Measurements from ENCODE around the gene PLPP2.

The PLPP2 gene

DNA sequence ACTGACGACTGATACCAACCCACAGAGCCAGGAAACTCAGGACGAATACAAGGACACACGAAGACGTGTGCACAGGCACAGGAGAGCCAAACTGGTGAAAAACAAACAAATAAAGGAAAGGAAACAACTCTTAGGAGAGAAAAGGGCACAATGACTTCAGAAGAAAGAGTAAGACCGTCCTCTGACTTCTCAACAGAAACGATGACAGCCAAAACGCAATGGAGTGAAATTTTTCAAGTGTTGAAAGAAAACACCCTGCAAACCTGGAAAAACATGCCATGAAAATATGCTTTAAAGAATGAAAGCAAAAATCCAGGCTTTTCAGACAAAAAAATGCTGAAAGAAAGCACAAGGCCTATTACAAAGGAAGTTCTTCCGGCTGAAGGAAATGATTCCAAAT lies 24.6 kb upstream of the PLPP2 start:
- no peak for DNase-seq (ENCODE audit: low read depth in 2 of 2)

- no peak for DNase-seq (ENCODE audit: low read depth in 2 of 2)
These were observed 23.0 kb upstream of the PLPP2 start for GRCh38 chr19:313988-314815.

DNA sequence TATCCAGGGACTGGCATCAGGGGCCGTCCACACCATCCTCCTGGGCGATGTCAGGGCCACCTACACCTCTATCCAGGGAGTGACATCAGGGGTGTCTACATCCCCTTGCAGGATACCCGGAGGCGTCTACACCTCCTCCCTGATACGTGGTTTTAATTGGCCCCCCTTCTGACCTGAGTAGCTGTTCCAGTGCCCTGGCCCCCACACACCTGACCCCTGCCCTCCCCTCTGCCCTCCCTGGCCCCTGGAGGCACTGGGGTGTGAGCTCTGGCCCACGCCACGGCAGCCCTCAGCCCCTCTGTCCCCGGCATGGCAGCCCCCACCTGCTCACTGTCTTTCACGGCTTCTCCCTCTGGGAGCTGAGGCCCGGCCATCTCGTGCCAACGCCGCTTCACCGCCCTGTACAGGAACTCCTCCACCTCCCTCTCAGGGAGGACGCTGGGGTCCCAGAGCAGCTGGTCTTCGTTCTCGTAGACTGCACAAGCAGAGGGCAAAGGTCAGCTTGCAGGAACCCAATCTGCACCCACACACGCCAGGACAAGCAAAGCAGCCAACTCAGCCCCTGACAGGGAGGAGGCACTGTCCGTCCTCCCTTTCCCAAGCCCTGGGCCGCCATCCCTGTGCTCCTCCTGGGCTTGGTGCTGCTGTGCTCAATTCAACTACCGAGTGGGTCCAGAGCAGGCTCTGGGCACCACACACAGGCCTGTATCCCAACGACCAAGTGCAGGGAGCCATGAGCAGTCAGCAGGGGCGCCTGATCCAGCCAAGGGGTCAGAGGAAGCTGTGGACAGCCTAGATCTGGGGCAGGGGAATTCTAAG lies 22.2 kb upstream of the PLPP2 start:
- DNase-seq (ENCODE audit: low read depth in 2 of 2): no peak

- no peak for DNase-seq (ENCODE audit: low read depth in 2 of 2)
These were observed 20.6 kb upstream of the PLPP2 start for GRCh38 chr19:311813-312261.

GRCh38 chr19:310781-311496 lies 19.7 kb upstream of the PLPP2 start:
- DNase-seq (ENCODE audit: low read depth in 2 of 2): no peak

GRCh38 chr19:310141-310651 lies 19.0 kb upstream of the PLPP2 start:
- DNase-seq (ENCODE audit: low read depth in 2 of 2): no peak

- DNase-seq (ENCODE audit: low read depth in 2 of 2): no peak
These were observed 18.0 kb upstream of the PLPP2 start for GRCh38 chr19:309206-309565.

GRCh38 chr19:308471-309205 lies 17.4 kb upstream of the PLPP2 start:
- DNase-seq (ENCODE audit: low read depth in 2 of 2): no peak

- no peak for DNase-seq (ENCODE audit: low read depth in 2 of 2)
These were observed 16.7 kb upstream of the PLPP2 start for GRCh38 chr19:307793-308420.

DNA sequence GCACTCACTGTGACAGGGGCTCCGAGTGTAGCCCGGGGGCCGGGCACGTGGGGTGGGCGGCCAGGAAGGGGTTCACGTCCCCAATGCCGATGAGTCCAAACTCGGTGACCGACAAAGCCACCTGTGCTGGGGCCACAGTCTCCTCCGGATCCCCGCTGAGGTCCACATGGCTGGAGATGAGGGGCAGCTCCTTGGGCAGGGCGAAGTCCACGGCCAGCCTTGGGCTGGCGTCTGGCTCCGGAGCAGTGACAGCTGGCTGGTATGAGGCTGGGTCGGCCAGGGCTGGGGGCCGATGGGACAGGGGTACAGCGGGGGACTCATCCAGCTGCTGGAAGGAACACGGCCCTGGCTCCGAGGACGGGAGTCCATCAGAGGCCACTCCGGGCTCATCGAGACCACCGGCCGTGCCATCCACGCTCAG lies 15.9 kb upstream of the PLPP2 start:
- no peak for DNase-seq (ENCODE audit: low read depth in 2 of 2)

- DNase-seq (ENCODE audit: low read depth in 2 of 2): no peak
These were observed 15.1 kb upstream of the PLPP2 start for GRCh38 chr19:306151-306900.

DNA sequence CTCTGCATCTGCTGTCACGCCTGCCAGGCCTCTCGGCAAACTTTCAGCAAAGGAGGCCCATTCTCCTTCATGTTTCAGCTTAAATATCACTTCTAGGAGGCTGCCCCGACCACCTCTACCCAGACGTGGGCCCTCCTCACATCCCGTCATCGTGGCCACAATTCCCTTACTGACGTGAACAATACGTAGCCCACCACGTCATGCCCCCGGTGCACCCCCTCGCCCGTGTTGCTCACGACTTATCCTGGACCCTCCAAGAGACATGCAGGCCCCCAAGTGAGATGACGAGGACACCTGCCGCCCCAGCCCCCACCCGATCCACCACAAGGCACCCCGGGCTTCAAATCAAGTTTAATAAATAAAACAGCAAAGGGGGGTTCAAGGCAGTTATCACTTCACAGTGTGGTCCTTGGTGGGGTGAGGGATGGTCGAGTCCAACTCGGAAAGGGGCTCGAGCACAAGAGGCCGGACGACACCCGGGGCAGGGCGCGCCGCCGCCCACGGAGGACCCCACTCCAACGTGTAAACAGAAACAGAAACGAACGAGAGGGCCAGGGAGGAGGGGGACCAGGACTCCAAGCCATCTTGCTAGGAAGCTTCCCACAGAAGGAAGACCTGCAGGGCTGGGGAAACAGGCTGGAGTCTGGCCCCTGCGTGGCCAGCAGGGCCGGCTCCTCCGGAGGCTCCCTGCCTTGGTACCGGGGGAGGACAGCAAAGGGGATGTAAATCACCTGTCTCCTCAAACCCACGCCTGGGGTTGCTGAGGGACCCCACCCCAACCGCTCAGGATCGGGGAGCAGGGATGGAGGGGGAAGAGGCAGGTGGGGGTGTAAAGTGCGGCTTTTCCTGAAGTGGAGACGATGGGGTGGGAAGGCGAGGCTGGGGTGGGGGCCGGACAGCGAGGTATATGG lies 14.3 kb upstream of the PLPP2 start:
- no peak for DNase-seq (ENCODE audit: low read depth in 2 of 2)

GRCh38 chr19:296476-297225 lies 5.4 kb upstream of the PLPP2 start:
- DNase-seq (ENCODE audit: low read depth in 2 of 2): no peak

DNA sequence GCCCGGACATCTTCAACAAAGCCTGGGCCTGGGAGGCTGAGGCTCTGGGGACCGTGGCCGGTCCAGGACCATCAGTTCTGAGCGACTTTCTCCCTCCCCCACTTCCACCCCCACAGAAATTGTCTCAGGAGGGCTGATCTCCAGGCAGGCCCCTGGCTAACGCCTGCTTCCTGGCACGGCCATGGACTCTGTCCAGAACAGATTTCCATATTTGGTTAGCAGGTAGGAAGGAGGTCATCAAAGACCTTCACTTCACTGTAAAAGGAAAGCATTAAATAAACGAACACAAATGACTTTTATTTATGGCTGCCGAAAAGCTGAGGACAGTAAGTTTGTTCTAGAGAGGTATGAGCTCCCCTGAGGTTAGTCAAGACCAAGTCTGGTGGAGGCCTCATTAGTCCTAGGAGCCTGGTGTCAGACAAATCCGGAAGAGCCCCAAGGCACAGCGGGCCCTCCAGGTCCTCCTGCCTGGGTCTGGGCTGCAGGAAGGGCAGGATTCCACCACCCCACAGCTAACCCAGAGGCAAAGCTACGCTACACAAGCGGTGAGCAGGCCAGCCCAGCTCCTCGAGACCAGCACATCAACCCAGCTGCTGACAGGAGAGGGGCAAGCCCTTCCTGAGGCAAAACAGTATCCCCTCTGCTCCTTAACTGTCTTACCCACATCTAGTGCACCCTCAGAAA lies 4.6 kb upstream of the PLPP2 start:
- no peak for DNase-seq (ENCODE audit: low read depth in 2 of 2)

DNA sequence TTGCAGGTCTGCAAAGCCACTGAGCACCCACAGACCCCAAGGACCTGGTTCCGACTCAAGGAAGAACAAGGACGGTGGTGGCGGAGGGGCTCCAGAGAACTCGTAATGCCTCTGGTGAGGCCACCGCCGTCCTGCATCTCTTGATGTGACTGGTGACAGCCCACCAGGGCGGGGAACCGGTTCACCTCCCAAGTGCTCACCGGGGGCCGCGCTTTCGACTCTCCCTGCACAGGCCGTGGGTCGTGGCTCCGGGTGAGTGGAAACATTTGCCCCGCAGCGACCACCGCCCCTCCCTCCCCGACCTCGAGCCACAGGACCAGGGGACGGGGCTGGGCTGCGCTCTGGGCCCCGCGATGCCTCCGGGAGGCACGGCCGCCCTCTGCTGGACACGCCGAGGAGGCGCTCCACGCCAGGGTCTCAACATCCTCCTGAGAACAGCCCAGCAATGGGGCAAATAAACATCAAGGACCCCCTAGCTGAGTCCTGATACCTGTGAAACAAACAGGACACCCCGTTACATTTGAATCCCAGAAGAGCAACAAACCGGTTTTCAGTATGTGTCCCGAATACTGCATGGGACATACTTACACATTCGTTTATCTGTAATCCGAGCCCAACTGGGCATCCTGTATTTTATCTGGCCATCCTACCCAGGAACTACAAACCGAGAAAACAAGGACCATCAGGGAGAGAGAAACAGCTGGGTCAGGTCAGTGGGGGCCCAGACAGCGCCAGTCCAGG lies 3.9 kb upstream of the PLPP2 start:
- DNase-seq (ENCODE audit: low read depth in 2 of 2): peak; percentile 23 to 41

DNA sequence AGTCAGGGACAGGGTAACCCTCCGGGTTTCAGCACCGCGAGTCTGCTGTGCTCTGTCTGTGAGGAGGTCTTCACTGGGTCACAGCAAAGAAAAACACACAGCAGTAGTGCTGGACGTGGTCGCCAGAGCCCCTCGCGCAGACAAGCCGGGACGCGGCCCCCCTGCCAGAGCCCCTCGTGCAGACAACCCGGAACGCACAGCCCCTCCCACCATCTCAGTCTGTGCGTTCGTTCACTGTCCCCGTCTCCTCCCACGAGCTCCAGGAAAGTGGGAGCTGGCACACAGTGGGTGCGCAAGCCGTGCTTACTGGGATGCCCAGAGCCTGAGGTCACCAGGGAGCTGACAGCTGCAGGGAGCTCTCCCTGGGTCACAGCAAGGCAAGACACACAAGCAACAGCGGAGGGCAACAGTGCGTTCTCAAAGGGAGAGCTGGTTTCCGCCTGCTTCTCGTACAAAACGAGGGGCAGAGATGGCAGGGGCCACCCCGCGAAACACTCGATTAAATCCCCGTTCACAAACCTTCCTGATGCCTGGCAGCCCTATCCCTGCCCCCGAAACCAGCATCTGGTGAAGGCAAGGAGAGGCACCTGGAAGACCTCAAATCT lies 3.2 kb upstream of the PLPP2 start:
- no peak for DNase-seq (ENCODE audit: low read depth in 2 of 2)

Measured in stimulated activated CD4-positive, alpha-beta T cell treated with anti-CD3 and anti-CD28 coated beads, Interleukin-1b, Interleukin-23, amount 100 ng/mL, for 4 hours (primary cell).